ENCODE results near the gene SREBF2.
A peak's percentile ranks its signal among the peaks of the same experiment; 100 is the strongest.
"Not testable (repeated sequence)": the region's sequence is repeated elsewhere in the genome, so short reads cannot be mapped to it uniquely, and the experiment has no call there.

Gene SREBF2

GRCh38 chr22:41940832-41941765 is 108.2 kb downstream of the SREBF2 start:
- Histone ChIP-seq H3K9me3 (ENCODE audit: control insufficient read depth, low read length) (no peaks in the 10 kb centered on the region), H3K27ac (ENCODE audit: low read depth, low read length, severe bottlenecking) (peak overlapping the region; percentile 77), H3K4me1 (ENCODE audit: control insufficient read depth, insufficient read depth, low read length, poor library complexity, severe bottlenecking) (peaks cover 3% of the 10 kb centered on the region), H3K4me3 (ENCODE audit: extremely low read depth, insufficient read depth, low read length, poor library complexity, severe bottlenecking) (no peak overlapping the region), H3K36me3 (ENCODE audit: control insufficient read depth, insufficient read depth, low read length) (peaks cover 62% of the 10 kb centered on the region)
- 61 to 72% methylated on average over 11 of the region's 13 CpGs for WGBS, 2 experiments (ENCODE audit: insufficient coverage in 2 of 2)

GRCh38 chr22:41943661-41944209 is 110.8 kb downstream of the SREBF2 start:
- H3K36me3 ChIP-seq (ENCODE audit: control insufficient read depth, insufficient read depth, low read length): peaks cover 49% of the 10 kb centered on the region
- H3K4me3 ChIP-seq (ENCODE audit: extremely low read depth, insufficient read depth, low read length, poor library complexity, severe bottlenecking): no peak overlapping the region
- H3K27ac ChIP-seq (ENCODE audit: low read depth, low read length, severe bottlenecking): no peak overlapping the region
- no peaks in the 10 kb centered on the region for H3K9me3 ChIP-seq (ENCODE audit: control insufficient read depth, low read length)
- 90 to 98% methylated on average over 7 of the region's 9 CpGs for WGBS, 2 experiments (ENCODE audit: insufficient coverage in 2 of 2)
- H3K4me1 ChIP-seq (ENCODE audit: control insufficient read depth, insufficient read depth, low read length, poor library complexity, severe bottlenecking): peaks cover 3% of the 10 kb centered on the region

- Histone ChIP-seq H3K27ac (ENCODE audit: low read depth, low read length, severe bottlenecking) (peak within 1 kb of the TSS; percentile 43), H3K4me3 (ENCODE audit: extremely low read depth, insufficient read depth, low read length, poor library complexity, severe bottlenecking) (peak within 1 kb of the TSS; percentile 62), H3K36me3 (ENCODE audit: control insufficient read depth, insufficient read depth, low read length) (peaks cover 28% of the 10 kb centered on the region), H3K9me3 (ENCODE audit: control insufficient read depth, low read length) (no peaks in the 10 kb centered on the region), H3K4me1 (ENCODE audit: control insufficient read depth, insufficient read depth, low read length, poor library complexity, severe bottlenecking) (peaks cover 3% of the 10 kb centered on the region)
- 2% methylated on average over 55 to 56 of the region's 56 CpGs for whole genome bisulfite sequencing, 2 experiments (ENCODE audit: insufficient coverage in 2 of 2)
These were observed 113.9 kb downstream of the SREBF2 start, which contains the start of gene CENPM for GRCh38 chr22:41946629-41947423. Gene CENPM, minus strand, starts transcription at chr22:41947152. Its CDS starts 76 bp downstream, at chr22:41947076.

- H3K4me3 ChIP-seq (ENCODE audit: extremely low read depth, insufficient read depth, low read length, poor library complexity, severe bottlenecking): peak overlapping the region; percentile 62
- 85 to 89% methylated on average over 19 to 20 of the region's 21 CpGs for WGBS, 2 experiments (ENCODE audit: insufficient coverage in 2 of 2)
- no peaks in the 10 kb centered on the region for H3K9me3 ChIP-seq (ENCODE audit: control insufficient read depth, low read length)
- H3K4me1 ChIP-seq (ENCODE audit: control insufficient read depth, insufficient read depth, low read length, poor library complexity, severe bottlenecking): peaks cover 3% of the 10 kb centered on the region
- H3K36me3 ChIP-seq (ENCODE audit: control insufficient read depth, insufficient read depth, low read length): peaks cover 27% of the 10 kb centered on the region
- H3K27ac ChIP-seq (ENCODE audit: low read depth, low read length, severe bottlenecking): no peak overlapping the region
These were observed 114.6 kb downstream of the SREBF2 start for GRCh38 chr22:41947424-41948080.

GRCh38 chr22:41948142-41948541 is 115.2 kb downstream of the SREBF2 start:
- Histone ChIP-seq H3K36me3 (ENCODE audit: control insufficient read depth, insufficient read depth, low read length) (peaks cover 21% of the 10 kb centered on the region), H3K27ac (ENCODE audit: low read depth, low read length, severe bottlenecking) (no peak overlapping the region), H3K4me3 (ENCODE audit: extremely low read depth, insufficient read depth, low read length, poor library complexity, severe bottlenecking) (no peak overlapping the region), H3K9me3 (ENCODE audit: control insufficient read depth, low read length) (no peaks in the 10 kb centered on the region), H3K4me1 (ENCODE audit: control insufficient read depth, insufficient read depth, low read length, poor library complexity, severe bottlenecking) (peaks cover 3% of the 10 kb centered on the region)
- 89 to 100% methylated on average over 1 of the region's 2 CpGs for whole genome bisulfite sequencing, 2 experiments (ENCODE audit: insufficient coverage in 2 of 2)

- not testable (repeated sequence) for H3K9me3 ChIP-seq (ENCODE audit: control insufficient read depth, low read length); H3K4me1 ChIP-seq (ENCODE audit: control insufficient read depth, insufficient read depth, low read length, poor library complexity, severe bottlenecking); H3K27ac ChIP-seq (ENCODE audit: low read depth, low read length, severe bottlenecking); H3K4me3 ChIP-seq (ENCODE audit: extremely low read depth, insufficient read depth, low read length, poor library complexity, severe bottlenecking)
- H3K36me3 ChIP-seq (ENCODE audit: control insufficient read depth, insufficient read depth, low read length): peaks cover 14% of the 10 kb centered on the region
- 94 to 96% methylated on average over 5 to 6 of the region's 8 CpGs for WGBS, 2 experiments (ENCODE audit: insufficient coverage in 2 of 2)
These were observed 116.0 kb downstream of the SREBF2 start for GRCh38 chr22:41948928-41949296.

- peaks cover 3% of the 10 kb centered on the region for H3K4me1 ChIP-seq (ENCODE audit: control insufficient read depth, insufficient read depth, low read length, poor library complexity, severe bottlenecking)
- no peak overlapping the region for H3K27ac ChIP-seq (ENCODE audit: low read depth, low read length, severe bottlenecking)
- H3K9me3 ChIP-seq (ENCODE audit: control insufficient read depth, low read length): no peaks in the 10 kb centered on the region
- no peak overlapping the region for H3K4me3 ChIP-seq (ENCODE audit: extremely low read depth, insufficient read depth, low read length, poor library complexity, severe bottlenecking)
- peaks cover 8% of the 10 kb centered on the region for H3K36me3 ChIP-seq (ENCODE audit: control insufficient read depth, insufficient read depth, low read length)
- WGBS, 2 experiments (ENCODE audit: insufficient coverage in 2 of 2): 94 to 97% methylated on average over 5 to 7 of the region's 7 CpGs
These were observed 116.5 kb downstream of the SREBF2 start for GRCh38 chr22:41949297-41949965.

GRCh38 chr22:41951898-41952474 is 119.1 kb downstream of the SREBF2 start, which contains the start of gene SMIM45:
Gene SMIM45, plus strand, starts transcription at chr22:41952150.
- 64 to 83% methylated on average over 14 of the region's 16 CpGs for WGBS, 2 experiments (ENCODE audit: insufficient coverage in 2 of 2)

GRCh38 chr22:41952713-41953112 is 119.8 kb downstream of the SREBF2 start:
- no peaks in the 10 kb centered on the region for H3K36me3 ChIP-seq (ENCODE audit: control insufficient read depth, insufficient read depth, low read length)
- 100% methylated on average over 1 of the region's 2 CpGs; no CpG with 5 or more reads in 1 of the 2 experiments for WGBS, 2 experiments (ENCODE audit: insufficient coverage in 2 of 2)
- no peak overlapping the region for H3K27ac ChIP-seq (ENCODE audit: low read depth, low read length, severe bottlenecking)
- H3K9me3 ChIP-seq (ENCODE audit: control insufficient read depth, low read length): no peaks in the 10 kb centered on the region
- H3K4me1 ChIP-seq (ENCODE audit: control insufficient read depth, insufficient read depth, low read length, poor library complexity, severe bottlenecking): no peaks in the 10 kb centered on the region
- H3K4me3 ChIP-seq (ENCODE audit: extremely low read depth, insufficient read depth, low read length, poor library complexity, severe bottlenecking): no peak overlapping the region

More at GRCh38 chr22:41951898-41952474, 119.1 kb downstream of the SREBF2 start, which contains the start of gene SMIM45:
- Histone ChIP-seq H3K4me3 (ENCODE audit: extremely low read depth, insufficient read depth, low read length, poor library complexity, severe bottlenecking) (no peak within 1 kb of the TSS), H3K9me3 (ENCODE audit: control insufficient read depth, low read length) (no peaks in the 10 kb centered on the region), H3K4me1 (ENCODE audit: control insufficient read depth, insufficient read depth, low read length, poor library complexity, severe bottlenecking) (no peaks in the 10 kb centered on the region), H3K27ac (ENCODE audit: low read depth, low read length, severe bottlenecking) (no peak within 1 kb of the TSS), H3K36me3 (ENCODE audit: control insufficient read depth, insufficient read depth, low read length) (no peaks in the 10 kb centered on the region)

Measured in mesodermal cell (in vitro differentiated cells).